Measurements from ENCODE around the gene AGBL2. TPM values are rescaled to one million over a fixed set of nuclear protein-coding genes. Genes with fewer than 3 reads are reported as not detected.

Gene AGBL2
- polyA plus RNA-seq, 1 donor from 2014 or later = not detected

- H3K27me3 ChIP-seq (ENCODE audit: insufficient read depth, low read depth, low read length) = no peaks in the 10 kb centered on the region
- no peaks in the 10 kb centered on the region for H3K9me2 ChIP-seq (ENCODE audit: insufficient read depth, low read length)
- H3K79me2 ChIP-seq (replicated peaks; ENCODE audit: insufficient read depth, low read length) = no peaks in the 10 kb centered on the region
- no peaks in the 10 kb centered on the region for H3K36me3 ChIP-seq (ENCODE audit: insufficient read depth, low read length)
- H2AFZ ChIP-seq (ENCODE audit: low read depth, low read length) = no peak overlapping the region
- no peaks in the 10 kb centered on the region for H3F3A ChIP-seq (ENCODE audit: insufficient read depth, low read length, poor library complexity, severe bottlenecking)
- no peaks in the 10 kb centered on the region for H3K9me3 ChIP-seq (ENCODE audit: low read length)
- peak; percentile 62 for TF ChIP-seq POLR2AphosphoS5 (IDR thresholded peaks at IDR 0.05)
- peak; percentile 75 for TF ChIP-seq EP300 (conservative IDR thresholded peaks at IDR 0.05; ENCODE audit: poor library complexity, severe bottlenecking)
- TF ChIP-seq CTCF (IDR thresholded peaks at IDR 0.05; ENCODE audit: poor library complexity, severe bottlenecking) = no peak
- no peak overlapping the region for H3K9ac ChIP-seq (ENCODE audit: low read length)
- H3K27ac ChIP-seq (ENCODE audit: low read length) = no peak overlapping the region
- no peak overlapping the region for H3K4me2 ChIP-seq (ENCODE audit: low read length)
- no peaks in the 10 kb centered on the region for H4K20me1 ChIP-seq (ENCODE audit: insufficient read depth)
- H3K4me3 ChIP-seq (ENCODE audit: low read length) = no peak overlapping the region
Observed at GRCh38 chr11:47661245-47661644, 53.9 kb downstream of the AGBL2 start.

GRCh38 chr11:47659276-47659675 is 55.9 kb downstream of the AGBL2 start:
- Histone ChIP-seq H3K36me3 (ENCODE audit: insufficient read depth, low read length) (no peaks in the 10 kb centered on the region), H4K20me1 (ENCODE audit: insufficient read depth) (no peaks in the 10 kb centered on the region), H2AFZ (ENCODE audit: low read depth, low read length) (no peak overlapping the region), H3K79me2 (replicated peaks; ENCODE audit: insufficient read depth, low read length) (no peaks in the 10 kb centered on the region), H3K9me3 (ENCODE audit: low read length) (no peaks in the 10 kb centered on the region), H3K27me3 (ENCODE audit: insufficient read depth, low read depth, low read length) (no peaks in the 10 kb centered on the region), H3K9me2 (ENCODE audit: insufficient read depth, low read length) (no peaks in the 10 kb centered on the region), H3K4me3 (ENCODE audit: low read length) (no peak overlapping the region), H3K4me2 (ENCODE audit: low read length) (no peak overlapping the region), H3F3A (ENCODE audit: insufficient read depth, low read length, poor library complexity, severe bottlenecking) (no peaks in the 10 kb centered on the region), H3K27ac (ENCODE audit: low read length) (no peak overlapping the region), H3K9ac (ENCODE audit: low read length) (no peak overlapping the region)
- TF ChIP-seq REST (IDR thresholded peaks at IDR 0.05; ENCODE audit: borderline replicate concordance) = no peak
- TF ChIP-seq EZH2 (IDR thresholded peaks at IDR 0.05; ENCODE audit: borderline replicate concordance, insufficient read depth, low read length, poor library complexity, severe bottlenecking) = no peak

GRCh38 chr11:47656260-47656885 is 58.8 kb downstream of the AGBL2 start:
- no peaks in the 10 kb centered on the region for H3K9me3 ChIP-seq (ENCODE audit: low read length)
- no peaks in the 10 kb centered on the region for H3K27me3 ChIP-seq (ENCODE audit: insufficient read depth, low read depth, low read length)
- no peak overlapping the region for H3K9ac ChIP-seq (ENCODE audit: low read length)
- no peaks in the 10 kb centered on the region for H3K79me2 ChIP-seq (replicated peaks; ENCODE audit: insufficient read depth, low read length)
- H3K4me3 ChIP-seq (ENCODE audit: low read length) = no peak overlapping the region
- no peaks in the 10 kb centered on the region for H3F3A ChIP-seq (ENCODE audit: insufficient read depth, low read length, poor library complexity, severe bottlenecking)
- H4K20me1 ChIP-seq (ENCODE audit: insufficient read depth) = no peaks in the 10 kb centered on the region
- H3K4me2 ChIP-seq (ENCODE audit: low read length) = no peak overlapping the region
- no peaks in the 10 kb centered on the region for H3K36me3 ChIP-seq (ENCODE audit: insufficient read depth, low read length)
- H2AFZ ChIP-seq (ENCODE audit: low read depth, low read length) = no peak overlapping the region
- no peaks in the 10 kb centered on the region for H3K9me2 ChIP-seq (ENCODE audit: insufficient read depth, low read length)
- H3K27ac ChIP-seq (ENCODE audit: low read length) = no peak overlapping the region
- no peak for TF ChIP-seq SMC3 (conservative IDR thresholded peaks at IDR 0.05; ENCODE audit: poor library complexity)
- TF ChIP-seq REST (IDR thresholded peaks at IDR 0.05; ENCODE audit: borderline replicate concordance) = no peak
- TF ChIP-seq POLR2AphosphoS5 (IDR thresholded peaks at IDR 0.05) = no peak
- TF ChIP-seq RAD21 (conservative IDR thresholded peaks at IDR 0.05) = no peak
- TF ChIP-seq MXI1 (conservative IDR thresholded peaks at IDR 0.05; ENCODE audit: poor library complexity, severe bottlenecking) = no peak
- TF ChIP-seq TAF1 (IDR thresholded peaks at IDR 0.05; ENCODE audit: low read depth) = no peak
